HepG2 (cell line): ENCODE results near the gene ISCA2.

ENCODE experiments used
- ELF1 ChIP-seq: sonication (generic); formaldehyde crosslinking; IDR thresholded peaks from 2 replicates; pipeline ENCODE4 v1.4.0; 2020; ENCODE audit warnings: missing genetic modification reagents
- EP300 ChIP-seq, 3 experiments: sonication (generic) in 1 of 3; formaldehyde crosslinking in 1 of 3; IDR thresholded peaks; 2 replicates each; pipeline versions ENCODE4 v1.5.1 to v1.6.1; 2011 to 2020; ENCODE audit warnings: low read depth in 2 of 3, low read length in 2 of 3, borderline replicate concordance in 1 of 3, improper control_type of control experiment in 1 of 3, mild to moderate bottlenecking in 1 of 3, missing genetic modification reagents in 1 of 3, moderate library complexity in 1 of 3
- HDAC2 ChIP-seq: sonication (generic); formaldehyde crosslinking; IDR thresholded peaks from 2 replicates; pipeline ENCODE4 v1.4.0; 2020; ENCODE audit warnings: missing genetic modification reagents
- NR1H2 ChIP-seq: sonication (generic); formaldehyde crosslinking; IDR thresholded peaks from 2 replicates; pipeline ENCODE4 v1.8.1; 2022; ENCODE audit warnings: low read depth, missing genetic modification reagents, borderline replicate concordance
- PRDM15 ChIP-seq: sonication (generic); formaldehyde crosslinking; IDR thresholded peaks from 2 replicates; pipeline ENCODE4 v1.4.0; 2020; ENCODE audit warnings: missing genetic modification reagents
- UBTF ChIP-seq: sonication (generic); formaldehyde crosslinking; IDR thresholded peaks from 2 replicates; pipeline ENCODE4 v1.4.0; 2020; ENCODE audit warnings: mild to moderate bottlenecking, missing genetic modification reagents
- ZFP36L2 ChIP-seq: sonication (generic); formaldehyde crosslinking; IDR thresholded peaks from 2 replicates; pipeline ENCODE4 v1.4.0; 2020; ENCODE audit warnings: missing genetic modification reagents

- TF ChIP-seq EP300 (IDR thresholded peaks at IDR 0.05; ENCODE audit: low read depth in 2 of 2, low read length in 2 of 2) (no peak), EP300 (CRISPR knock-in tag; IDR thresholded peaks at IDR 0.05; ENCODE audit: borderline replicate concordance) (no peak), ZFP36L2 (CRISPR knock-in tag) (no peak), ELF1 (CRISPR knock-in tag) (no peak), UBTF (no peak), PRDM15 (CRISPR knock-in tag) (no peak), NR1H2 (CRISPR knock-in tag) (no peak), HDAC2 (CRISPR knock-in tag) (no peak)
Observed at GRCh38 chr14:74495356-74495755, 1.8 kb downstream of the ISCA2 start.
